ENCODE results near the gene SSPN. TPM values are rescaled to one million over a fixed set of nuclear protein-coding genes. Genes with fewer than 3 reads are reported as not detected.

The SSPN gene
- total and polyA plus RNA-seq, 8 donors: 1.8 to 52.4 (median 11.1) TPM

GRCh38 chr12:26245175-26245942 lies 50.0 kb downstream of the SSPN start:
- peaks cover 0 to 5% (median 0%) of the 10 kb centered on the region in 4 donors for H3K4me1 ChIP-seq
- intact Hi-C loops (cut with DNase I; ENCODE audit: low total_unique reads): no loop called here
- TF ChIP-seq CTCF (IDR thresholded peaks at IDR 0.05) (no peak), POLR2AphosphoS5 (IDR thresholded peaks at IDR 0.05) (no peak), POLR2A (IDR thresholded peaks at IDR 0.05) (no peak), EP300 (IDR thresholded peaks at IDR 0.05) (no peak)
- peaks cover 0 to 6% (median 3%) of the 10 kb centered on the region in 4 donors for H3K9me3 ChIP-seq
- DNase-seq: peak in 1 of 2 donors; percentile 36
- no peaks in the 10 kb centered on the region for H3K27me3 ChIP-seq
- no peak overlapping the region for H3K4me3 ChIP-seq
- H3K27ac ChIP-seq: peak overlapping the region in 2 of 5 donors; percentile 58 to 71
- 51 to 74% (median 59%) methylated on average over 6 of the region's 6 CpGs for WGBS, 5 donors
- no peaks in the 10 kb centered on the region for H3K36me3 ChIP-seq

- Histone ChIP-seq H3K4me3 (no peak overlapping the region), H3K27me3 (no peaks in the 10 kb centered on the region), H3K9me3 (peaks cover 0 to 6% (median 3%) of the 10 kb centered on the region in 4 donors), H3K36me3 (no peaks in the 10 kb centered on the region), H3K27ac (peak overlapping the region; percentile 26 to 71 (median 43)), H3K4me1 (peaks cover 0 to 5% (median 0%) of the 10 kb centered on the region in 4 donors)
- 56 to 66% (median 57%) methylated on average over 4 of the region's 4 CpGs for WGBS, 5 donors
- TF ChIP-seq CTCF (IDR thresholded peaks at IDR 0.05): no peak
- peak in 2 of 3 donors; percentile 29 to 53 for TF ChIP-seq POLR2AphosphoS5 (IDR thresholded peaks at IDR 0.05)
- no peak for TF ChIP-seq POLR2A (IDR thresholded peaks at IDR 0.05)
- no peak for TF ChIP-seq EP300 (IDR thresholded peaks at IDR 0.05)
- intact Hi-C loops (cut with DNase I; ENCODE audit: low total_unique reads): no loop called here
- DNase-seq: peak; percentile 69 to 91
Observed at GRCh38 chr12:26246483-26247164, 51.3 kb downstream of the SSPN start.

GRCh38 chr12:26247873-26248272 lies 52.5 kb downstream of the SSPN start:
- peaks cover 0 to 6% (median 3%) of the 10 kb centered on the region in 4 donors for H3K9me3 ChIP-seq
- H3K4me1 ChIP-seq: peaks cover 0 to 5% (median 0%) of the 10 kb centered on the region in 4 donors
- no peak overlapping the region for H3K27ac ChIP-seq
- no peaks in the 10 kb centered on the region for H3K36me3 ChIP-seq
- 56 to 63% (median 57%) methylated on average over 4 of the region's 4 CpGs for WGBS, 5 donors
- H3K27me3 ChIP-seq: no peaks in the 10 kb centered on the region
- no peak overlapping the region for H3K4me3 ChIP-seq
- TF ChIP-seq POLR2AphosphoS5 (IDR thresholded peaks at IDR 0.05) (no peak), EP300 (IDR thresholded peaks at IDR 0.05) (no peak), POLR2A (IDR thresholded peaks at IDR 0.05) (no peak), CTCF (IDR thresholded peaks at IDR 0.05) (no peak)
- intact Hi-C loops (cut with DNase I; ENCODE audit: low total_unique reads): no loop called here
- no peak for DNase-seq

GRCh38 chr12:26250801-26251200 lies 55.4 kb downstream of the SSPN start:
- WGBS, 5 donors: 85 to 92% (median 89%) methylated on average over 3 of the region's 3 CpGs
- TF ChIP-seq POLR2A (IDR thresholded peaks at IDR 0.05): no peak
- no peak for TF ChIP-seq CTCF (IDR thresholded peaks at IDR 0.05)
- Histone ChIP-seq H3K9me3 (peaks cover 0 to 10% (median 4%) of the 10 kb centered on the region in 4 donors), H3K27ac (no peak overlapping the region), H3K36me3 (no peaks in the 10 kb centered on the region), H3K27me3 (no peaks in the 10 kb centered on the region), H3K4me1 (peaks cover 0 to 5% (median 0%) of the 10 kb centered on the region in 4 donors), H3K4me3 (no peak overlapping the region)
- no peak for DNase-seq
- intact Hi-C loops (cut with DNase I; ENCODE audit: low total_unique reads): no loop called here
